ENCODE results near the gene GSTA3. TPM values are rescaled to one million over a fixed set of nuclear protein-coding genes. Genes with fewer than 3 reads are reported as not detected.

Gene GSTA3
- not detected for total RNA-seq

GRCh38 chr6:52909531-52909930 is at the start of gene GSTA3:
Gene GSTA3 (minus strand): TSS chr6:52909698. CDS start chr6:52905834, 3,864 bp downstream.
- no peaks in the 10 kb centered on the region for H3K27me3 ChIP-seq
- DNase-seq = no peak
- no peaks in the 10 kb centered on the region for H3K4me1 ChIP-seq
- TF ChIP-seq POLR2A (IDR thresholded peaks at IDR 0.05) = no peak
- TF ChIP-seq, protein P1, sequence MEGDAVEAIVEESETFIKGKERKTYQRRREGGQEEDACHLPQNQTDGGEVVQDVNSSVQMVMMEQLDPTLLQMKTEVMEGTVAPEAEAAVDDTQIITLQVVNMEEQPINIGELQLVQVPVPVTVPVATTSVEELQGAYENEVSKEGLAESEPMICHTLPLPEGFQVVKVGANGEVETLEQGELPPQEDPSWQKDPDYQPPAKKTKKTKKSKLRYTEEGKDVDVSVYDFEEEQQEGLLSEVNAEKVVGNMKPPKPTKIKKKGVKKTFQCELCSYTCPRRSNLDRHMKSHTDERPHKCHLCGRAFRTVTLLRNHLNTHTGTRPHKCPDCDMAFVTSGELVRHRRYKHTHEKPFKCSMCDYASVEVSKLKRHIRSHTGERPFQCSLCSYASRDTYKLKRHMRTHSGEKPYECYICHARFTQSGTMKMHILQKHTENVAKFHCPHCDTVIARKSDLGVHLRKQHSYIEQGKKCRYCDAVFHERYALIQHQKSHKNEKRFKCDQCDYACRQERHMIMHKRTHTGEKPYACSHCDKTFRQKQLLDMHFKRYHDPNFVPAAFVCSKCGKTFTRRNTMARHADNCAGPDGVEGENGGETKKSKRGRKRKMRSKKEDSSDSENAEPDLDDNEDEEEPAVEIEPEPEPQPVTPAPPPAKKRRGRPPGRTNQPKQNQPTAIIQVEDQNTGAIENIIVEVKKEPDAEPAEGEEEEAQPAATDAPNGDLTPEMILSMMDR (IDR thresholded peaks at IDR 0.05 in 4 of 5, conservative IDR thresholded peaks at IDR 0.05 in 1 of 5) = no peak
- in situ Hi-C loops (cut with MboI; ENCODE audit: low sequenced_read_pairs in 4 of 4) (no loop called here), intact Hi-C loops (cut with DNase I; ENCODE audit: low total_unique reads) (no loop called here)
- H3K9me3 ChIP-seq = no peaks in the 10 kb centered on the region
- H3K27ac ChIP-seq = no peak within 1 kb of the TSS
- H3K36me3 ChIP-seq = no peaks in the 10 kb centered on the region
- no peak within 1 kb of the TSS for H3K4me3 ChIP-seq
- ATAC-seq = no peak

- TF ChIP-seq POLR2A (IDR thresholded peaks at IDR 0.05) = no peak
- TF ChIP-seq, protein P1 (IDR thresholded peaks at IDR 0.05 in 4 of 5, conservative IDR thresholded peaks at IDR 0.05 in 1 of 5) = no peak
- ATAC-seq (no peak), DNase-seq (no peak)
- Histone ChIP-seq H3K27me3 (no peaks in the 10 kb centered on the region), H3K9me3 (no peaks in the 10 kb centered on the region), H3K36me3 (no peaks in the 10 kb centered on the region), H3K4me3 (no peak overlapping the region), H3K4me1 (no peaks in the 10 kb centered on the region), H3K27ac (no peak overlapping the region)
- in situ Hi-C loops (cut with MboI; ENCODE audit: low sequenced_read_pairs in 4 of 4) (no loop called here), intact Hi-C loops (cut with DNase I; ENCODE audit: low total_unique reads) (no loop called here)
Observed at GRCh38 chr6:52958546-52959255, 49.2 kb upstream of the GSTA3 start.

GRCh38 chr6:52955871-52956270 is 46.4 kb upstream of the GSTA3 start:
- no peak overlapping the region for H3K27ac ChIP-seq
- no peaks in the 10 kb centered on the region for H3K27me3 ChIP-seq
- DNase-seq (no peak), ATAC-seq (no peak)
- in situ Hi-C loops (cut with MboI; ENCODE audit: low sequenced_read_pairs in 4 of 4) (no loop called here), intact Hi-C loops (cut with DNase I; ENCODE audit: low total_unique reads) (no loop called here)
- TF ChIP-seq, protein P1 (IDR thresholded peaks at IDR 0.05 in 4 of 5, conservative IDR thresholded peaks at IDR 0.05 in 1 of 5) = no peak
- no peak for TF ChIP-seq POLR2A (IDR thresholded peaks at IDR 0.05)
- H3K4me1 ChIP-seq = no peaks in the 10 kb centered on the region
- H3K9me3 ChIP-seq = no peaks in the 10 kb centered on the region
- H3K36me3 ChIP-seq = no peaks in the 10 kb centered on the region
- H3K4me3 ChIP-seq = no peak overlapping the region

DNA sequence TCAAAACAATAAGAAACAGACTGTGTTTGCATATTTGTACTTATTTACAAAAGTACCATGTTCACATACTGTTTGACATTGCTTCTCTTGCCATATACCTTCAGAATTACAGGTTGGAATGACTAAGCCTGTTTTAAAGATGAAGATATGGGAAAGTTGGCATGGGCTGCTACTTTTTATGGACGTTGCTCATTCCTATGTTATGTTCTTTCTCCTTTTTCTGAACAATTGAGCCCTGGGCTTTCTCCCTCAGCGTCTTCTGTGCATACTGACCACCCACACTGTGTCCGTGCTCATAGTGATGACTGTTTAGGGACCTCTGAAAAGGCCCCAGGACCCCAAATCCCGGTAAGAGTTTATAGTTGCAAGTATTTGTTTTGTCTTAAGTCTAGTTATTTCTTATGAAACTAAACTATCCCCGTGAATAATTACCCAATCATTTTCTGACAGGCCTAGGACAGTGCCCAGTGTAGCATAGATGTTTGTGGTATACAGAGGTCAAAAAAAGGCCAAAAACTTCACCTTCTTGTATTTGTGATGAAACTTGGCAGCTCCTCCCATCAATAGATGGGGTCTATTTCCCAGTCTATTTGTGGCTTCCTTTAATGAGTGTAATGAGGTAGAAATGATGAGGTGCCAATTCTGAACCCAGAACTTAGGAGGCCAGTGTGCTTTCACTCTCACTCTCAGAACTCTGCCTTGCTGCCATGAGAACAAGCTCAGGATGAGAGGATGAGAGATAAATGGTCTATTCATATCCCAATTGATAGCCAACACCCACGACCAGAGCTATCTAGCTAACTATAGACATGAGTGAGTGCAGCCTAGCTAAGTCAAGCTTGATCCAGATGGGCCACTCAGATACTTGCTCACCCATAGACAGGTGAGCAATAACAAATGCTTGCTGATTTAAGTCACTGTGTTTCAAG is 44.7 kb upstream of the GSTA3 start:
- Histone ChIP-seq H3K36me3 (no peaks in the 10 kb centered on the region), H3K9me3 (no peaks in the 10 kb centered on the region), H3K4me1 (no peaks in the 10 kb centered on the region), H3K27me3 (no peaks in the 10 kb centered on the region), H3K27ac (no peak overlapping the region), H3K4me3 (no peak overlapping the region)
- ATAC-seq = no peak
- DNase-seq = no peak
- intact Hi-C loops (cut with DNase I; ENCODE audit: low total_unique reads) (no loop called here), in situ Hi-C loops (cut with MboI; ENCODE audit: low sequenced_read_pairs in 4 of 4) (no loop called here)
- TF ChIP-seq, protein P1 (IDR thresholded peaks at IDR 0.05 in 4 of 5, conservative IDR thresholded peaks at IDR 0.05 in 1 of 5) = no peak
- TF ChIP-seq POLR2A (IDR thresholded peaks at IDR 0.05) = no peak
